Thymus (tissue), 11 donors: ENCODE results near the gene NEK11. TPM values are rescaled to one million over a fixed set of nuclear protein-coding genes. Genes with fewer than 3 reads are reported as not detected.

Experiments
- DNase-seq, 9 donors: peaks; one replicate each; pipeline ENCODE4 v3.0.0-alpha.2; 2013; ENCODE audit warnings: low spot score in 9 of 9, low read depth in 6 of 9, missing footprints in 1 of 9
- H3K27ac ChIP-seq, 2 donors: one replicate each; pipeline ENCODE4 v1.5.1; 2013; ENCODE audit warnings: control low read depth in 1 of 2, low read depth in 1 of 2, low read length in 1 of 2, mild to moderate bottlenecking in 1 of 2, moderate library complexity in 1 of 2
- H3K27me3 ChIP-seq, 2 donors: one replicate each; pipeline ENCODE4 v1.5.1; 2013; ENCODE audit warnings: low read length in 1 of 2; ENCODE audit not compliant: control insufficient read depth in 2 of 2, insufficient read depth in 1 of 2
- H3K36me3 ChIP-seq, 2 donors: one replicate each; pipeline ENCODE4 v1.5.1; 2013; ENCODE audit warnings: low read length in 1 of 2, mild to moderate bottlenecking in 1 of 2, moderate library complexity in 1 of 2; ENCODE audit not compliant: control insufficient read depth in 2 of 2, insufficient read depth in 2 of 2
- H3K4me1 ChIP-seq, 2 donors: one replicate each; pipeline ENCODE4 v1.5.1; 2013; ENCODE audit warnings: low read length in 2 of 2; ENCODE audit not compliant: control insufficient read depth in 2 of 2, insufficient read depth in 2 of 2
- H3K4me3 ChIP-seq, 2 donors: one replicate each; pipeline ENCODE4 v1.5.1; 2013; ENCODE audit warnings: low read length in 2 of 2, control low read depth in 1 of 2, mild to moderate bottlenecking in 1 of 2
- H3K9me3 ChIP-seq, 2 donors: one replicate each; pipeline ENCODE4 v1.5.1; 2013; ENCODE audit warnings: low read length in 1 of 2, mild to moderate bottlenecking in 1 of 2; ENCODE audit not compliant: control insufficient read depth in 2 of 2, insufficient read depth in 1 of 2
- WGBS: extraction: QIAGEN DNeasy Blood & Tissue Kit; methylation state at CpG from one replicate; pipeline ENCODE4 v1.1.7; 2013; 5-methylcytosine and 5-hydroxymethylcytosine counted together
- polyA plus RNA-seq: library from polyadenylated mRNA; stranded (reverse); fragments of 200-250 nt; gene quantifications from one replicate; pipeline ENCODE4 v1.2.3, GENCODE V29; 2013
- total RNA-seq: library from RNA; stranded (reverse); fragments of 120-200 nt; gene quantifications from one replicate; pipeline ENCODE4 v1.2.4, GENCODE V29; 2013
- donor health status: healthy.

NEK11 gene
- total and polyA plus RNA-seq, 2 donors: 1.8 to 3.2 TPM

DNA sequence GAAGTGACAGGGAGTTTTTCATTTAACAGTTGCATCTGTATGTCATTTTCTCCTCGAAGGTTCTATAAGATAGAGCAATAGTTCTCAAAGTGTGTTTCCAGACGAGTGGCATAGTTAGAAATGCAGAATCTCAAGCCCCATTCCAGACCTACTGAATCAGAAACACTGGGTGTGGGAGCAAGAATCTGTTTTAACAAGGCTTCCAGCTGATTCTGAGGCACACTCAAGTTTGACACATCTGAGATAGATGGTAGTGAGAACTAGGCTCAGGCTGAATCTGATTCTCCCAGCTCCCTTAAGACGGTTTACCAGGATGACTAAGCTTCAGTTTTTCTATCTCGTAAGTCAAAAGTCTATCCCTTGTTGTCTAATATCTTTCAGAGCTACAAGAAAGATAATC, 195.1 kb downstream of the NEK11 start:
- Histone ChIP-seq H3K27me3 (no peaks in the 10 kb centered on the region), H3K4me3 (no peak overlapping the region), H3K27ac (no peak overlapping the region), H3K9me3 (no peaks in the 10 kb centered on the region), H3K36me3 (no peaks in the 10 kb centered on the region), H3K4me1 (no peaks in the 10 kb centered on the region)
- 63% methylated on average over 4 of the region's 4 CpGs for WGBS
- no peak for DNase-seq

- DNase-seq: no peak
- Histone ChIP-seq H3K27ac (no peak overlapping the region), H3K27me3 (no peaks in the 10 kb centered on the region), H3K36me3 (no peaks in the 10 kb centered on the region), H3K9me3 (no peaks in the 10 kb centered on the region), H3K4me3 (no peak overlapping the region), H3K4me1 (no peaks in the 10 kb centered on the region)
- 88% methylated on average over 3 of the region's 3 CpGs for WGBS
Observed at GRCh38 chr3:131222599-131222998, 195.9 kb downstream of the NEK11 start.

- no peak for DNase-seq
- Histone ChIP-seq H3K4me3 (no peak overlapping the region), H3K4me1 (no peaks in the 10 kb centered on the region), H3K9me3 (no peaks in the 10 kb centered on the region), H3K36me3 (no peaks in the 10 kb centered on the region), H3K27me3 (no peaks in the 10 kb centered on the region), H3K27ac (no peak overlapping the region)
- WGBS: 19% methylated on average over 5 of the region's 5 CpGs
Observed at GRCh38 chr3:131223373-131224289, 197.0 kb downstream of the NEK11 start.

DNA sequence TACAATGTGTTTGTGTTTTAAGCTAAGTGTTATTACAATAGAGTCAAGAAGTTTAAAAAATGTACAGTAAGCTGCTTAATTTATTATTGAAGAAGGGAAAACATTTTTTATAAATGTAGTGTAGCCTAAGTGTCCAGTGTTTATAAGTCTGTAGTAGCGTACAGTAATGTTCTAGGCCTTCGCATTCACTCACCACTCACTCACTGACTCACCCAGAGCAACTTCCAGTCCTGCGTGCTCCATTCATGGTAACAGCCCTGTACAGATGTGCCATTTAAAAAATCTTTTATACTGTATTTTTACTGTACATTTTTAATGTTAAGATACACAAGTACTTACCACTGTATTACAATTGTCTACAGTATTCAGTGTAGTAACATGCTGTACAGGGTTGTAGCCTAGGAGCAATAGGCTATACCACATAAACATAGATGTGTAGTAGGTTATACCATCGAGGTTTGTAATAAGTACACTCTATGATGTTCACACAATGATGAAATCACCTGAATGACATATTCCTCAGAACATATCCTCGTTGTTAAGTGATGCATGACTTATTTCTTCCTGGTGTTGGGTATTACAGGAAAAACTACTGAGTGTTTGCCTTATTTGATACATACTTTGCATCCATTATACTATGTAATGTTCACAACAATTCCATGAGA, 198.3 kb downstream of the NEK11 start:
- H3K9me3 ChIP-seq: no peaks in the 10 kb centered on the region
- DNase-seq: no peak
- no peaks in the 10 kb centered on the region for H3K4me1 ChIP-seq
- H3K4me3 ChIP-seq: no peak overlapping the region
- H3K27ac ChIP-seq: no peak overlapping the region
- no peaks in the 10 kb centered on the region for H3K27me3 ChIP-seq
- H3K36me3 ChIP-seq: no peaks in the 10 kb centered on the region
- WGBS: 90% methylated on average over 5 of the region's 5 CpGs

DNA sequence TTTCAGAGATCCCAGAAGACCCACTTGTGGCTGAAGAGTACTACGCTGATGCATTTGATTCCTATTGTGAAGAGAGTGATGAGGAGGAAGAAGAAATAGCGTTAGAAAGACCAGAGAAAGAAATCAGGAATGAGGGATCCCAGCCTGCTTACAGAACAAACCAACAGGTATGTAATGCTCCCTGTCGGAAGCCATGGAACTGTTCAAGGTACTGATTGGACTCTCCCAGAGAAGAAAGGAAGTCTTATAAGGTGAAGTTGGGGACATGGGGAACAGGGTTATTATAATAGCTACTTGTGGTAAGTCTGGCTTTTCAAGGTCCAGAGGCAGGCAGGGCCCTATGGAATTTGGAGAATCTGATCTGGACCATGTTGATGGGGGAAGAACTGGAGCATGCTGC, 201.8 kb downstream of the NEK11 start:
- Histone ChIP-seq H3K9me3 (no peaks in the 10 kb centered on the region), H3K27me3 (no peaks in the 10 kb centered on the region), H3K4me3 (no peak overlapping the region), H3K36me3 (no peaks in the 10 kb centered on the region), H3K27ac (no peak overlapping the region), H3K4me1 (no peaks in the 10 kb centered on the region)
- DNase-seq: no peak
- WGBS: 91% methylated on average over 3 of the region's 3 CpGs

DNA sequence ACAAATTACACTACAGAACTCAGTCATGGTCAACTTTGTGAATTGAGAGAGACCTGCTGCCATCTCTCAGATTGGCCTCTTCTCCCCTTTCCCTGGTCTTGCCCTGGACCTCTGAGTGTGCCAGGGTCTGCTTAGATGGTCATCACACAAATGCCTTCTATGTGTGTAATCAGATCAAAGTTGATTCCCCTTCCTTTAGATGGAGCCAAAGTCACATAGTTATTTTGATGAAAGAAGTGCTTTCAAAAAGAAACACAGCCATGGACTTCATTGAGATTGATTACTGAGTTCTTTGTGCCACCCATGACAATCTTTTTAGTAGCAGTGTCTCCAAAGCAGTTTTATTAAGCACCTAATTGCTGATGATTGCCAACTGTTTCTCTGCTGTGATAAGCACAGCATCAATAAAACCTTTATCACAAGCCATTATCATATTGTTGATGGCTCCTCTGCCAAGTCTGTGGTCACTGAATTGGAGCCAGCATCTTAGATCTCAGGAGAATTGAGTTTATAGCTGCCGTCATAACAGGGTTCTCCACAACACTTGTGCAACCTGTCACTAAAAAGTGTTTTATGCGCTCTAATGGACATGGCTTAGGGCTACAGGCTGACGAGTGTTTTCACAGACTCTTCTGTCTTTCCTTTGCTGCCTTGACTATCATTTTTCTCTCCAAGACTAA, 205.2 kb downstream of the NEK11 start:
- H3K36me3 ChIP-seq: no peaks in the 10 kb centered on the region
- H3K4me1 ChIP-seq: no peaks in the 10 kb centered on the region
- H3K27ac ChIP-seq: no peak overlapping the region
- no peak for DNase-seq
- no peaks in the 10 kb centered on the region for H3K9me3 ChIP-seq
- H3K4me3 ChIP-seq: no peak overlapping the region
- WGBS: 92% methylated on average over 3 of the region's 3 CpGs
- H3K27me3 ChIP-seq: no peaks in the 10 kb centered on the region

GRCh38 chr3:131232711-131233267, 206.1 kb downstream of the NEK11 start:
- no peak for DNase-seq
- Histone ChIP-seq H3K9me3 (no peaks in the 10 kb centered on the region), H3K4me3 (no peak overlapping the region), H3K27ac (no peak overlapping the region), H3K36me3 (no peaks in the 10 kb centered on the region), H3K27me3 (no peaks in the 10 kb centered on the region), H3K4me1 (no peaks in the 10 kb centered on the region)
- 94% methylated on average over 3 of the region's 3 CpGs for WGBS

DNA sequence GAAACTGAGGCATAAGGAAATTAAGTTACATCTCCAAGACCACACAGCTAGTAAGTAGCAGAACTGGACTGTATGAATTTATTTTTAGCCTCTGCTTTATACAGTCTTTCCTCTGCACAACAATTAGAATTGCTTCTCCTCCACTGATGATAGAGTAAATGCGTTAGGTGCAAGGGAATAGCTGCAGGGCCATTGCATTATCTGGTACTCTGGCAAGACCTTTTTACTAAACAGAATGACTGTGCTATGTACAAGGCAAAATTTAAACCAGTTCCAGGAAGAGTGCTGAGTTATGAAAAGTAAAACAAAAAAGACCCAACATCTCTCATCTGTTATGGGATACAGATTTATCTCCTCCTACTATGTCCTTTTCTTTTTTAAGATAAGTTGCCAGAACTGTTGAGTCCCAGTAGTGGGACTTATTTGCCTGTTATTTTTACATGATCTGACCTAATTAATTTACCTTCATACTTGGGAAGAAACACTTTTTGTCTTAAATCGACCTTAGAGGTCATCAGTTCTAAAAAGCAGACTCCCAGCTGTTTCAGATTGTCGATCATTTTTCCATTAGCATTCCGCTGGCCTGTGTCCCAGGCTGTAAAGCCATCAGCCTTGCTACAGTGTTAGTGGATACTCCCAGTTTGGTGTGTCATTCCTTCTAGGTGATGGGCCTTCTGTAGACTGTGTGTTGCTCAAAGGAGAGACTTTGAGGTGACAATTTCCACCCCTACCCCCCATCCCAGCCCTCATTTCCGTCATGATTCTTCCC, 207.4 kb downstream of the NEK11 start:
- no peaks in the 10 kb centered on the region for H3K4me1 ChIP-seq
- no peaks in the 10 kb centered on the region for H3K36me3 ChIP-seq
- H3K27me3 ChIP-seq: no peaks in the 10 kb centered on the region
- no peak for DNase-seq
- no peaks in the 10 kb centered on the region for H3K9me3 ChIP-seq
- no peak overlapping the region for H3K27ac ChIP-seq
- WGBS: 92% methylated on average over 5 of the region's 5 CpGs
- no peak overlapping the region for H3K4me3 ChIP-seq
